Measurements from ENCODE around the gene MYL2. TPM values are rescaled to one million over a fixed set of nuclear protein-coding genes. Genes with fewer than 3 reads are reported as not detected.

Gene MYL2
- total RNA-seq, 4 donors from 2014 or later: not detected

DNA sequence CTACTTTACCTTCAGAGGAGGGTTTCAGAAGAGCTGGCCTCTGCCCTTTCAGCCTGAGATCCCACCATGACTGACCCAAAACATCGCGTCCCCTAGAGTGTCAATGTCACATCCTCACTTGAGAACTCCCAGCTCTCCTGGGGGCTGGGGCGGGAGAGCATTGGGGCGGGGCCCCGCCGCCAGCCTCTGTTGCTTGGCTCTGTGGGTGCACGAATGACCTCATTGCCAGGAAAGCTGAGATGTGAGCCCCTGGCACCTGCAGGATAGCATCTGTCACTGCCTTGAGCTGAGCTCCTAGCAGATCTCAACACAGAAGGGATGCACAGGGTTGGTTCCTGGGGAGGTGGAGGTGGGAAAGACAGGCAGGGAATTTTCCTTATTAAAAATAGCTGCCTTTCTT is 20.6 kb upstream of the MYL2 start:
- Histone ChIP-seq H3K4me1 (peaks cover 6 to 8% (median 7%) of the 10 kb centered on the region in 4 donors), H3K4me3 (no peak overlapping the region), H3K9me3 (peaks cover 0 to 12% (median 9%) of the 10 kb centered on the region in 4 donors), H3K27me3 (peaks cover 0 to 40% (median 0%) of the 10 kb centered on the region in 4 donors), H3K36me3 (no peaks in the 10 kb centered on the region), H3K27ac (replicated peaks in 1 of 4) (no peak overlapping the region)
- intact Hi-C loops (cut with DNase I): no loop called here
- 80% methylated on average over 7 of the region's 7 CpGs for WGBS
- DNase-seq (ENCODE audit: extremely low spot score): no peak
- TF ChIP-seq POLR2AphosphoS5 (IDR thresholded peaks at IDR 0.05): no peak
- no peak for TF ChIP-seq POLR2A (IDR thresholded peaks at IDR 0.05; ENCODE audit: low read depth)
- no peak for TF ChIP-seq CTCF (IDR thresholded peaks at IDR 0.05)
- no peak for TF ChIP-seq EP300 (IDR thresholded peaks at IDR 0.05)

GRCh38 chr12:110940296-110940695 is 19.9 kb upstream of the MYL2 start:
- H3K9me3 ChIP-seq: peaks cover 0 to 7% (median 2%) of the 10 kb centered on the region in 4 donors
- H3K36me3 ChIP-seq: no peaks in the 10 kb centered on the region
- intact Hi-C loops (cut with DNase I): no loop called here
- TF ChIP-seq EP300 (IDR thresholded peaks at IDR 0.05): no peak
- no peak for TF ChIP-seq POLR2AphosphoS5 (IDR thresholded peaks at IDR 0.05)
- TF ChIP-seq POLR2A (IDR thresholded peaks at IDR 0.05; ENCODE audit: low read depth): no peak
- no peak for TF ChIP-seq CTCF (IDR thresholded peaks at IDR 0.05)
- no peak for DNase-seq (ENCODE audit: extremely low spot score)
- no peak overlapping the region for H3K27ac ChIP-seq (replicated peaks in 1 of 4)
- no peak overlapping the region for H3K4me3 ChIP-seq
- peaks cover 0 to 43% (median 0%) of the 10 kb centered on the region in 4 donors for H3K27me3 ChIP-seq
- peaks cover 6 to 8% (median 7%) of the 10 kb centered on the region in 4 donors for H3K4me1 ChIP-seq
- WGBS: 100% methylated on average over 3 of the region's 4 CpGs

DNA sequence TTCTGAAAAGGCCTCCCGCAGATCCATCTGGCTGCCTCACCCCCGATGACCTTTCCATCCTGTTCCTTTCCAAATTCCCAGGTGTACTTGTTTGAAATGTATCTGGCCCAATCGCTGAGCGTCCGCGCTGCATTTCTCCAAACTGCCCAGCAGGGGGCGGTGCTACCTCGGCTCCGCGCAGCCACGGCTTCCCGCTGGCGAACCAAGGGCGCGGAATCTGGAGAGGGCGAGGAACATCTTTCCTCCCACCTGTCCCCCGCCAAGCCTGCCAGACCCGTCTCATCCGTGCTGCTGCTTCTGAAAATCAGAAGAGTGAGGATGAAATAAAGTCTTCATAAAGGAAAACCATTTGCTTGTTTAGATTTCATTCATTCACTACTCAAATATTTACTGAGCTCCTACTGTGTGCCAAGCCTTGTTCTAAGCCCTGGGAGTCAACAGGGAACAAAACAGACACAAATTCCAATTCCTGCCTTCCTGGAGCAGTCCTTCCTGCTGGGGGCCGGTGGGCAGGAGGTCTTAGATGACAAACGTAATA is 16.8 kb upstream of the MYL2 start:
- intact Hi-C loops (cut with DNase I): loop anchor here (5.0 kb wide), 2 partner anchors 360 to 375 kb away; no protein-coding TSS in a partner anchor
- DNase-seq (ENCODE audit: extremely low spot score): no peak
- H3K4me3 ChIP-seq: no peak overlapping the region
- H3K4me1 ChIP-seq: peaks cover 7 to 22% (median 14%) of the 10 kb centered on the region in 4 donors
- 2% methylated on average over 21 of the region's 21 CpGs for whole genome bisulfite sequencing
- H3K27me3 ChIP-seq: peaks cover 0 to 53% (median 0%) of the 10 kb centered on the region in 4 donors
- TF ChIP-seq POLR2AphosphoS5 (IDR thresholded peaks at IDR 0.05) (no peak), CTCF (IDR thresholded peaks at IDR 0.05) (peak; percentile 86 to 96 (median 90))
- no peaks in the 10 kb centered on the region for H3K9me3 ChIP-seq
- H3K27ac ChIP-seq (replicated peaks in 1 of 4): no peak overlapping the region
- H3K36me3 ChIP-seq: no peaks in the 10 kb centered on the region

DNA sequence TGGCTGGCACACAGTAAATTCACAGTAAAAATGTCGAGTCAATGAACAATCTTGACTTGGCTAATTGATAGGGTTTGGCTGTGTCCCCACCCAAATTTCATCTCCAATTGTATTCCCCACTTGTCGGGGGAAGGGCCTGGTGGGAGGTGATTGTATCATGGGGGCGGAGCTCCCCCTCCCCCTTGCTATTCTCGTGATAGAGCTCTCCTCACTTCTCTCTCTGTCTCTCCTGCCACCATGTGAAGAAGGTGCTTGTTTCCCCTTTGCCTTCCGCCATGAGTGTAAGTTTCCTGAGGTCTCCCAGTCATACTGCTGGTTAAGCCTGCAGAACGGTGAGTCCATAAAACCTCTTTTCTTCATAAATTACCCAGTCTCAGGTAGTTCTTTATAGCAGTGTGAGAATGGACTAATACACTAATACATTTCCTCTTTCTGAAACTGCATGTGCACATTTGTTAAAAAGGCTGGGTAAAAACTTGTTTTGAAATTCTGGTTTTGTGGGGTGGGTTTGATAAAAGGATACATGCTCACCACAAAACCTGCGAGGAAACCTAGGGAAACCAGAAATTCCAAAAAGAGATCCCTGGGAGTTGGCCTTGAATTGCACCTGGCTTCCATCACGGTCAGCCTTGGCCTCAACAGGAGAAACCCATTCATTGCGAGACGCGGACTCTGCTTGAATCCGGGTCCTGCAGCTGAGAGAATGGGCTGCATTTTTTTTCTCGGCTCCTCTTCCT is 16.2 kb upstream of the MYL2 start:
- Histone ChIP-seq H3K36me3 (no peaks in the 10 kb centered on the region), H3K27ac (replicated peaks in 1 of 4) (no peak overlapping the region), H3K27me3 (peaks cover 0 to 58% (median 0%) of the 10 kb centered on the region in 4 donors), H3K4me1 (peaks cover 7 to 22% (median 14%) of the 10 kb centered on the region in 4 donors), H3K4me3 (no peak overlapping the region), H3K9me3 (no peaks in the 10 kb centered on the region)
- no peak for DNase-seq (ENCODE audit: extremely low spot score)
- TF ChIP-seq POLR2A (IDR thresholded peaks at IDR 0.05; ENCODE audit: low read depth) (no peak), EP300 (IDR thresholded peaks at IDR 0.05) (no peak), CTCF (IDR thresholded peaks at IDR 0.05) (no peak), POLR2AphosphoS5 (IDR thresholded peaks at IDR 0.05) (no peak)
- intact Hi-C loops (cut with DNase I): loop anchor here (5.0 kb wide), 2 partner anchors 361 to 376 kb away; no protein-coding TSS in a partner anchor
- 44% methylated on average over 13 of the region's 13 CpGs for WGBS
